Iris pigment epithelial cell (primary cell): Measurements from ENCODE around the gene RRP1B.
"Not testable (repeated sequence)": the region's sequence is repeated elsewhere in the genome, so short reads cannot be mapped to it uniquely, and the experiment has no call there.

Source experiments
- DNase-seq: peaks from one replicate; pipeline ENCODE4 v3.0.0-alpha.2; 2011; ENCODE audit warnings: low read depth

RRP1B gene

DNA sequence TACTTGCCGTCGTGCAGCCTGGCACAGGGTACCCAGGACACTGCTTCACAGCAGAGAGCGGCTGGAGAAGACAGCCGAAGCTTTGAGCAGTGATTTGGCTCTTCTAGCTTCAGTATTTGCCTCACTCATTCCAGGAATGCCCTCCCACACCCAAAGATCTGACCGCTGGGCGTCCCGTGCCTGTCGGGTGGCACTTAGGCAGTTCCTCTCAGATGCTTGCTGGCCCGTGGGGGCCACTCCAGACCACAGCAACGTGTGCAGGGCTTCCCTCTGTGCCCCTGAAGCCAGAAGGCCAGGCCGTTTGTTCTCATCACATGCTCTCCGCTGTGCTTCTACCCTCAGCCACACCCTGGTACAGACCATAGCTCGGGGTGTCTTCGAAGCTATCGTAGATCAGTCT is 17.0 kb downstream of the RRP1B start:
- no peak for DNase-seq

DNA sequence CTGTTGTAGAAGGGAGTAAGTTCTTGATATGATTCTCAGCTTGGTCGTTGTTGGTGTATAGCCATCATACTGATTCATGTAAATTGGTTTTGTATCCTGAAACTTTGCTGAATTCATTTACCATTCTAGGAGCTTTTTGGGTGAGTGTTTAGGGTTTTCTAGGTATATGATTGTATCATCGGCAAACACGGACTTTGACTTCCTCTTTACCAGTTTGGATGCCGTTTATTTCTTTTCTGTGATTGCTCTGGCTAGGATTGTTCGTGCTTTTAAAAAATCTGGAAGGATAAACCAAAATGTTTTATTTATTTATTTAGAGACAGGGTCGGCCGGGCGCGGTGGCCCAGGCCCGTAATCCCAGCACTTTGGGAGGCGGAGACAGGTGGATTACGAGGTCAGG is 20.6 kb downstream of the RRP1B start:
- DNase-seq: no peak

DNA sequence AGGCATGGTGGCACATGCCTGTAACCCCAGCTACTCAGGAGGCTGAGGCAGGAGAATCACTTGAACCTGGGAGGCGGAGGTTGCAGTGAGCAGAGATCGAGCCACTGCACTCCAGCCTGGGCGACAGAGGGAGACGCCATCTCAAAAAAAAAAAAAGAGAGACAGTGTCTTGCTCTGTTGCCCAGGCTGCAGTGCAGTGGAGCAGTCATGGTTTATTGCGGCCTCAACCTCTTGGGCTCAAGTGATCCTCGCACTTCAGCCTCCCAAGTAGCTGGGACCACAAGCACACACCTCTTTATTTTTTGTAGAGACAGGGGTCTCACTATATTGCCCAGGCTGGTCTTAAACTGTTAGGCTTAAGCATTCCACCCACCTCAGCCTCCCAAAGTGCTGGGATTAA is 21.1 kb downstream of the RRP1B start:
- DNase-seq: not testable (repeated sequence)

DNA sequence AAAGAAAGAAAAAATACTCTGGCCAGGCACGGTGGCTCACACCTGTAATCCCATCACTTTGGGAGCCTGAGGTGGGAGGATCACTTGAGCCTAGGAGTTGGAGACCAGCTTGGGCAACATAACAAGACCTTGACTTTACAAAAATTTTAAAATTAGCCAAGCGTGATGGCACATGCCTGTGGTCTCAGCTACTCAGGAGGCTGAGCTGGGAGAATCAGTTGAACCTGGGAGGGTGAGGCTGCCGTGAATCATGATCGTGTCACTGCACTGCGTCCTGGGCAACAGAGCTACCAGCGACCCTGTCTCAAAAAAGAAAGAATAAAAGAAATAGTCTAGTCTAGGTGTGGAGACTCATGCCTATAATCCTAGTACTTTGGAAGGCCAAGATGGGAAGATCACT is 22.3 kb downstream of the RRP1B start:
- DNase-seq: no peak

DNA sequence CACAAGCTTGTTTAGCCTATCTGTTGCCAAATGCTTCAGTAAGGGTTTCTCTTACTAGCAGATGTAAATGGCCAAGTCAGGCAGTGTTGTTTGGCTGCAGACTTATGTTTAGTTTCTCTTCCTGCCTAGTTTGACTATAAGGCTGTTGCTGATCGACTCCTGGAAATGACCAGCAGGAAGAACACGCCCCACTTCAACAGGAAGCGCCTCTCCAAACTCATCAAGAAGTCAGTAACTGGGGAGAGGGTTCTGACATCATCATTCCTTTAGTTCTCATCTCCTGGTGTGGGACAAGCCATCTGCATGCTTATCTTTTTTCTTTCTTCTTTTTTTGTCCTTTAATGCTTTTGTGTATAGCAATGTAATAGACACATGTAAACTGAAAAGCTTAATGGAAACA is 25.1 kb downstream of the RRP1B start:
- peak; percentile 51 for DNase-seq

DNA sequence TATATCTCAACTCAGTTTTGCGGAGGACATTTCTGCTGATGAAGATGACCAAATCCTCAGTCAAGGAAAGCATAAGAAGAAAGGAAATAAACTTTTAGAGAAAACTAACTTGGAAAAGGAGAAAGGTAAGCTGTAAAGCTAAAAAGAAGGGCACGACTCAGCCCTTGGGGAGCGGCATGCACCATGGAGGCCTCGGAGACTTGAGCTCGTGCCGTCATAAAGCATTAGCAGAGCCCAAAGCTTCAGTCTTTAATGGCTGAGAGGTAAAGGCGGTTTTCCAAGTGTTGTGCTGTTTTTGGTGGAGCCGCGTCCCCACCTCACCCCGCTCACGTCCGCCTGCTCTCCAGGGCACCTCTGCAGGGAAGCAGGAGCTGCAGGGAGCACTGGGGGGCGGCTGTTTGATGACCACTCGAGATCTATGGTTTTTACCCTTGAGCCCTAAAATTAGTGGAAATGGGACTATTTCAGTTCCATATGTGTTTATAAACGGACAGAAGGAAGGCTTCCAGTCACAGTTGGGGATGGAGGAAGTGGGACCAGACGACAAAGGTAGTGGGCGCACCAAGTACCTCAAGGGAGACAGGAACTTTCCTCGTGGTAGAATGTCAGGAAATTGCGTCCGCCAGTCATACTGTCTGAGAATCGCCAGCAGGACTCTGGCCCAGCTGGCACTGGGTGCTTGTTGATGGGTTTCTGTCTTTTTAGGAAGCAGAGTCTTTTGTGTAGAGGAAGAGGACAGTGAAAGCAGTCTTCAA is 27.6 kb downstream of the RRP1B start:
- DNase-seq: no peak

DNA sequence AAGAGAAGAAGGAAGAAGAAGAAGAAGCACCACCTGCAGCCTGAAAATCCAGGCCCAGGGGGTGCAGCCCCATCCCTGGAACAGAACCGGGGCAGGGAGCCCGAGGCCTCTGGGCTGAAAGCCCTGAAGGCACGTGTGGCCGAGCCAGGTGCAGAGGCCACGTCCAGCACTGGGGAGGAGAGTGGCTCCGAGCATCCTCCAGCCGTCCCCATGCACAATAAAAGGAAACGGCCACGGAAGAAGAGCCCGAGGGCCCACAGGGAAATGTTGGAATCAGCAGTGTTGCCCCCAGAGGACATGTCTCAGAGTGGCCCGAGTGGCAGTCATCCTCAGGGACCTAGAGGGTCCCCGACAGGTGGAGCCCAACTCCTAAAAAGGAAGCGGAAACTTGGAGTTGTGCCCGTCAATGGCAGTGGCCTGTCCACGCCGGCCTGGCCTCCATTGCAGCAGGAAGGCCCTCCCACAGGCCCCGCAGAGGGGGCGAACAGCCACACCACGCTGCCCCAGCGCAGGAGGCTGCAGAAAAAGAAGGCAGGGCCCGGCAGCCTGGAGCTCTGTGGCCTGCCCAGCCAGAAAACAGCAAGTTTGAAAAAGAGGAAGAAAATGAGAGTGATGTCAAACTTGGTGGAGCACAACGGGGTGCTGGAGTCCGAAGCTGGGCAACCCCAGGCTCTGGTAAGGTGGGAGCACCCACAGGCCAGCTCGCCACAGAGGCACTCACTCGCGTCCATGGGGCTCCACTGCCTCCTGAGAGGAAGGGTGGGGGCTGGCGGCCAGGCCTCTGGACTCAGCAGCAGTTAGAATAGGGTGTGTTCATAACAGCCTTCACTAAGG is 28.4 kb downstream of the RRP1B start:
- DNase-seq: no peak

DNA sequence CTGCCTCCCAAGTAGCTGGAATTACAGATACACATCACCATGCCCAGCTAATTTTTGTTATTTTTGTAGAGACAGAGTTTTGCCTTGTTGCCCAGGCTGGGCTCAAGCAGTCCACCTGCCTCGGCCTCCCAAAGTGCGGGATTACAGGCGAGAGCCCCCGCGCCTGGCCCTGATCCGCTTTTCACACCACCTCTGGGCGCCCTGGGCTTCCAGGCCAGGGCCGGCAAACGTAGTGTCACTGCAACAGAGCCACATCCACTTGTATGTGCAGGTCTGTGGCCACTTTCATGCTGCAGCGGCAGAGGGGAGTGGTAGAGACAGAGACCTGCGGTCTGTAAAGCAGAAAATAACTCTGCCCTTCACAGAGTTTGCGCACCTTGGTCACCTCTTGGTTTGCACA is 29.5 kb downstream of the RRP1B start:
- DNase-seq: no peak

DNA sequence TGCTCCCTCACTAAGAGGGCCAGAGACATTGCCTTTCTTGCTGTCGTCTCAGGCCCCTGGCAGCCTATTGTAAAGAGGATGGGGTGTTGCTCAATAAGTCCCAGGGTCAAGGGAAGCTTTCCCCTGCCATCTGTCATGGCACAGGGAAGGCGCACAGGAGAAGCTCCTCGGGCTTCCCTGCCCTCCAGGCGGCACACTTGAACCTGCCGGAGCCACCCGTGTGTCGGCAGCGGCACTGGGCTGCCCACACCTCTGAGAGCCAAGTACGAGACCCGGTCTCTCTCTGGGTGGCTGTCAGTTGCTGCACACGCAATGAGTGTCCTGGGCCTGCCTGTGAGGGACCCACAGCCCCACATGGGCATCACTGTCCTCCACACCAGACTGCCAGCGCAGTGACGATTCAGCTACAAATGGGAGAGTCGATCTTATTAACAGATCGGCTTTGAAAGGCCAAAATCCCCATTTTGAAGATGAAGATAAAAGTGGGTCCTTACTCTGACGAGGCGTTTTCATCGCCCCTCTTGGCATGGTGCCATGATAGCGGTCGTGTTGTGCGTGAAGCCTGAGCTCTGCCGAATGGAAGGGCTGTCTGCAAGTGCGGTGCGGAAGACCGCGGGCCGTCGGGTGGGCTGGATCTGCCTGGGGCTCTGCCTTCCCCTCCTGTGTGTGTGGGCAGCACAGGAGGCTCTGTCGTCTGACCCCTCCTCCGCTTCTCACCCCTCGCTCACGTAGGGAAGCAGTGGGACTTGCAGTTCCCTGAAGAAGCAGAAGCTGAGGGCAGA is 30.4 kb downstream of the RRP1B start:
- no peak for DNase-seq

DNA sequence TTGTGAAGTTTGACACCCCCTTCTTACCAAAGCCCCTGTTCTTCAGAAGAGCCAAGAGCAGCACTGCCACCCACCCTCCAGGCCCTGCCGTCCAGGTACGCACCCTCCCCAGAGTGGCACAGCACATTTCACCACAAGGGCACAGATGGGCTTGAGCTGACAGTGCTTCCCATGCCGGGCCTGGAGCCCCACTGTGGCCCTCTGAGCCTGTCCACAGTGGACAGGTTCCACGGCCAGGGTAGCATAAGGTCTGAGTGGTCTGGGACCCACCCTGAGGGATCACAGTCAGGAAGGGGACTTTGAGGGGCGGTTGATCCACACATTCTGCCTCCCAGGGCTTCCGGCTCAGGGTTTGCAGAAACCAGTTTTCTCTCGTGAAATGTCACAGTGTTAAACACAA is 31.0 kb downstream of the RRP1B start:
- DNase-seq: no peak

DNA sequence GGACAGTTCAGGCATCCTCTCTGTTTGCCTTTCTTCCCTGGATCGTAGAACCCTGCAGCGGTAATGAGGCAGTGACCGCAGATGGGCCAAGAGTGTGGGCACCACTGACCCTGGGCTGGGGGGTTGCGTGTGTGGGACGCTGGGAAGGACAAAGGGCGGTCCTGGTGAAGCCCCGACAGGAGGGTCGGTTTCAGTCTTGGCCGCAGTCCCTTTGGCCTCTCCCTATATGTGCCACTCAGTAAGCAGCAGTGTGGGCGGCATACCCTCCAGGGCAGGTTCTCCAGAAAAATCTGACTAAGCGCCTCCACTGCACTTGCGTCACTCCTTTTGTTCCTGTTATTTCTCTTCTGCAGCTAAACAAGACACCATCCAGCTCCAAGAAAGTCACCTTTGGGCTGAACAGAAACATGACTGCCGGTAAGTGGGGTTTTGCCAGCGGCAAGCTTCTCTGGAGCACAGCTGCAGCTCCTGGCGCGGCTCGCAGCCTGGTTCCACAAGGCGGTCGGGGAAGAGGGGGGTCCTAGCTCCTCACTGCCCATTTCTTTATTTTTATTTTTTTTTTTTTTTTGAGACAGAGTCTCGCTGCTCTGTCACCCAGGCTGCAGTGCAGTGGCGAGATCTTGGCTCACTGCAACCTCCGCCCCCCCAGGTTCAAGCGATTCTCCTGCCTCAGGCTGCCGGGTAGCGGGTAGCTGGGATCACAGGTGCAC is 31.9 kb downstream of the RRP1B start:
- no peak for DNase-seq

DNA sequence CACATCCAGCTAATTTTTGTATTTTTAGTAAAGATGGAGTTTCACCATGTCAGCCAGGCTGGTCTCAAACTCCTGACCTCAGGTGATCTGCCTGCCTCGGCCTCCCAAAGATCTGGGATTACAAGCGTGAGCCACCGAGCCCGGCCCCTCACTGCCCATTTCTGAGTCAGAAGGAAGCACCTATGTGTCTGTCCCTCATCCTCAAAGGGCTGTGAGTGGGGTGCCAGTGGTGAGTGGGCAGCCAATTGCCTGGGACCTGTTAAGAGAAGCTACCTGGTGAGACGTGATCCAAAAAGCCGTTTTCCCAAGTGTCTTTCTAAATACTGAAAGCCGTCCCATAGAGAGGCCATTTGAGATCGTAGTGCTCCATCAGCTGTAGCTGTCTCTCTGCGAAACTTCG is 32.4 kb downstream of the RRP1B start:
- DNase-seq: no peak

DNA sequence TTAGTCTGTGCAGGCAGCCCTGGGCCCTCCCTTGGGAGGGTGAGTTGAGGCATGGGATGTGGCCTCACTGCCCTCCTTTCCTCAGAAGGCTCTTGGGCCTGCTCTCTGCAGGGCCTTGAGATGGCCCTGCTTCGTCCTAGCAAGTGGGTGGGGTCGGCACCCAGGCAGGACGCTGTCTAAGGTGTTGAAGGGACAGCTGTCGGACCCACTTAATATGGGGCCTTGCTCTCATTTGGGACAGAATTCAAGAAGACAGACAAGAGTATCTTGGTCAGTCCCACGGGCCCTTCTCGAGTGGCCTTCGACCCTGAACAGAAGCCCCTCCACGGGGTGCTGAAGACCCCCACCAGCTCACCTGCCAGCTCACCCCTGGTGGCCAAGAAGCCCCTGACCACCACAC is 33.6 kb downstream of the RRP1B start:
- no peak for DNase-seq

DNA sequence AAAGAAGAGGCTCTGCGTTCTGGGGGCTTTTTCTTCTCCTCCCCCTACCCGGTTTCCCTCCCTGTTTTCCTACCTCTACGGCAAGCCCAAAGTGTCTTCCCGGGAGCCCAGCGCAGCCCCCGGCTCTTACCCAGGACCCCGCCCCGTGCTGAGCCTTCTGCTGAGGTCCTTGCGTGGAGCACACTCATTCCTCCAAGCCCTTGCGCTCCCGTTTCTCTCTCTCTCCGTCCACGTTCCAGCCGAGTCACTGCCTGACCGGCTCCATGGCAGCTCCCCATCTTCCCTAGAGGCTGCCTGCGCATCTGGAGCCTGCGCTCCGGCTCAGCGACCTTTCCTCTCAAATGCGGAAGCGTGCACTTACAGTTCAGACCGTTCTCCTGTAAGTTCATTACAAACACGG is 34.6 kb downstream of the RRP1B start:
- DNase-seq: no peak

DNA sequence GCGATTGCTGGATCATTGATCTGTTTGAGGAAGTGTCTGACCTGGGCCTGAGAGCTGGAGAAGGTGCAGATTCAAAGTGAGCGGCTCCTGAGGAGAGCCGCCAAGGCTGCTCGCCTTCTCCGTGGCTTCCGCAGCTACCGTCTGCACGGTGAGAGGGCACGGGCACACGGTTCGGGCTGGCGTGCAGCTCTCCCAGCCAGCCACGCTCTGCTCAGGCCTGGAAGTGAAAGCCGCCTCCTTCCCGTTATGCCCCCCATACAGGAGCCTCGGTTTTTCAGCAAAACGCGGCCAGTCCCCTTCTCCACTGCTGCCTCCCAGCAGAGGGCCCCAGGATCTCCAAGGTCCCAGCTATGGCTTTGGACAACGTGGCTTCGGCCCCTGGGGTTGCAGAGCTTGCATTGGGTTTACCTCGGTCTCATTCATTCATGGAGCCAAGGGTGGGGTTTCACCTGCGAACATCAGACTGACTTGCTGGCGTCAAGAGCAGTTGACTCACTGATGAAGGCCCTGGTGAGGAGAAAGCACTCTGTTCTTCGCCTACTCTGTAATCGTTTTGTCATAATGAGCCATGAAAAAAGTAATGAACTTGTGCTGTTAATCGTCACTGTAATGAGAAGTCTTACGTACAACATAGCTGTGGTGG is 35.2 kb downstream of the RRP1B start:
- no peak for DNase-seq

DNA sequence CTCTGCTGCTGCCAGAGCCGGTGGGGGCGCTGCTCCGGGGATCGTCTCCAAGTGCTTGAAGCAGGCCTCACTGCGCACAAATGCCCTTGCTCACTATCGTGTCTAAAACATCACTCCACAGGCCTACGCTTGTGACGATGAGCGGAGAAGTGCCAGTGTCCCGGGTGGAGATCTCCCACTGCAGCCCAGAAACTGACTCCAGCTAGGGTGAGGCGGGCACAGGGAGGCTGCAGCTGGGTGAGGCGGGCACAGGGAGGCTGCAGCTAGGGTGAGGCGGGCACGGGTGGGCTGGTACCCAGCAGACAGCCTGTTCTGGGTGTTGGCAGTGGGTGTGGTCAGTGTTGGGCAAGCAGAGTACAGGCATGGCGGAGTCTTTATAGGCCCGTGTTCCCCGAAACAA is 36.9 kb downstream of the RRP1B start:
- no peak for DNase-seq

DNA sequence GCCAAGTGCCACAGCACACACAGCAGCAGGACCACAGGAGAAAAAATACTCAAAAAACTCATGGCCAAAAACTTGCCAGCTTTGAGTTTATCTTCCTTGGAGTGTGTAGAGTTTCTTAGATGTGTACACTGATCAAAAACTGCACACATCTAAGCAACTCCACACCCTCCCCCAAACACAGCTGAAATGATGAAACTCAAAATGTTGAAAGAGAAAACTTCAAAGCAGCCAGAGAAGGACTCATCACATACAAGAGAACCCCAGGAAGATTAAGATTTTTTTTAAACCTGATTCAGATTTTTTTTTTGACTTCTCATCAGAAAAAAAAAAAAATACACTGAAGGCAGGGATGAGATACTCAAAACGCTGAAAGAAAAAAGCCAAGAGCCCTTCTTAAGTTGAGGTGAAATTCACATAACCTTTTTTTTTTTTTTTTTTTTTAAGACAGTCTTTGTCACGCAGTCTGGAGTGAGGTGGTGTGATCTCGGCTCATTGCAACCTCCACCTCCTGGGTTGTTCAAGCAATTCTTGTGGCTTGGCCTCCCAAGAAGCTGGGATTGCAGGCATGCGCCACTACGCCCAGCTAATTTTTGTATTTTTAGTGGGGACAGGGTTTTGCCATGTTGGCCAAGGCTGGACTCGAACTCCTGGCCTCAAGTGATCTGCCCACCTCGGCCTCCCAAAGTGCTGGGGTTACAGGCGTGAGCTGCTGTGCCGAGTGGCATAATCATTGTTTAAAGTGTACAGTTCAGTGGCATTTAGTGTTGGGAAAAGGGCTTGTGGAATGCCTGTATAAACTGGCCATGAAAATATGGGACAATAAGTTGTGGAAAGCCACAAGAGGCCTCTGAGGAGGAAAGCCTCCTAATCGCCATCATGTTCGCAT is 38.6 kb downstream of the RRP1B start:
- DNase-seq: peak; percentile 63

DNA sequence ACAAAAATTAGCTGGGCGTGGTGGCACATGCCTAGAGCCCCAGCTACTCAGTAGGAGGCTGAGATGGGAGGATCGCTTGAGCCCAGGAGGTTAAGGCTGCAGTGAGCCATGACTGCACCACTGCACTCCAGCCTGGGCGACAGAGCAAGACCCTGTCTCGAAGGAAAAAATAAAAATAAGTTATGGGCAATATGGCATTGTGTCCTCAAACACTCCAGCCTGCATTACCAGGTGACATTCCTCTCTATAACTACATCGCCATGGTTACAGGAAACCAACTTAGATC is 40.1 kb downstream of the RRP1B start:
- DNase-seq: not testable (repeated sequence)

DNA sequence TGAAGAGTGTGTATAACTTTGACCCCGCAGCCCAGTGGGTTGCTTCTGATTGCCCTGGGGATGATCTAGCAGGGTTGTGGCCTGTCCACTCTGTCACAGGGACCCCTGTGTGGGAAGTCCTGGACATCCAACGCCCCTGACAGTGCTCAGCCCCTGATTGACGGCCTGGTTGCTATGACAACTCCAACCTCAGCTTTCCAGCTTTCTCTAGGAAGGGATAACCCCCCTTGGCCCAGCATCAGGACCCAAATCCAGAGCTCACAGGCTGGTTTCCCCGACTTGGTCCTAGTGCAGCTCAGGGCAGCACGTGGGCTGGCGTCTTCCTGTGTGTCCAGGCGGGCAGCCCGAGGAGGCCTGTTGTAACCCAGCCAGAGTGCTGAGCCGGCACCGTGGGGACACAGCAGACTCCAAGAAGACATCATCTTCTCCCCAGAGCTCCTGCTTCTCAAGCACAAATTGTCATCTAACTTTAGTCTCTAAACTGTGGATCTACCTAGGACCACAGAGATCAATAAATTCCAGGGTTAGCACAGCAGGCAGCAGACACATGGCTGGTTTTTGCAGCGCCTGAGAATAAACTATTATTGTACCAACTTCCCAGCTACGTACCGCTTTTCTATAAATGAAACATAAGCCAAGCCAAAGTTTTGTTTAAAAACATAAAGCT is 40.7 kb downstream of the RRP1B start:
- no peak for DNase-seq
